ENCODE measurements around the gene FOXE3.
"Not testable (repeated sequence)": the region's sequence is repeated elsewhere in the genome, so short reads cannot be mapped to it uniquely, and the experiment has no call there.

The FOXE3 gene

GRCh38 chr1:47450606-47451005 lies 34.5 kb downstream of the FOXE3 start:
- no peak for DNase-seq

- no peak for DNase-seq
Measured at GRCh38 chr1:47452426-47452825, 36.3 kb downstream of the FOXE3 start.

GRCh38 chr1:47453910-47454309 lies 37.8 kb downstream of the FOXE3 start:
- DNase-seq: not testable (repeated sequence)

- no peak for DNase-seq
Measured at GRCh38 chr1:47456250-47456649, 40.2 kb downstream of the FOXE3 start.

GRCh38 chr1:47457547-47457946 lies 41.5 kb downstream of the FOXE3 start:
- DNase-seq: not testable (repeated sequence)

GRCh38 chr1:47459253-47459788 lies 43.2 kb downstream of the FOXE3 start:
- DNase-seq: no peak

- DNase-seq: no peak
Measured at GRCh38 chr1:47460040-47460439, 44.0 kb downstream of the FOXE3 start.

- no peak for DNase-seq
Measured at GRCh38 chr1:47460456-47460855, 44.4 kb downstream of the FOXE3 start.

- DNase-seq: no peak
Measured at GRCh38 chr1:47465605-47466004, 49.5 kb downstream of the FOXE3 start.
